H9 (cell line): ENCODE results near the gene RIPPLY2. TPM values are rescaled to one million over a fixed set of nuclear protein-coding genes. Genes with fewer than 3 reads are reported as not detected.

Source experiments
- DNase-seq: peaks from one replicate; pipeline ENCODE4 v3.0.0-alpha.2; 2017
- H2AFZ ChIP-seq: one replicate; pipeline ENCODE4 v1.6.1; 2013; ENCODE audit warnings: mild to moderate bottlenecking, low read length, control low read depth, moderate library complexity
- H2AK5ac ChIP-seq: 2 replicates; pipeline ENCODE4 v1.6.1; 2013; ENCODE audit warnings: low read length, control low read depth, mixed read lengths; ENCODE audit not compliant: insufficient read length
- H2BK120ac ChIP-seq: one replicate; pipeline ENCODE4 v1.6.1; 2013; ENCODE audit warnings: low read depth, mild to moderate bottlenecking, low read length, control low read depth, inconsistent platforms; ENCODE audit not compliant: poor library complexity, severe bottlenecking
- H2BK12ac ChIP-seq: 2 replicates; pipeline ENCODE4 v1.6.1; 2013; ENCODE audit warnings: low read length, control low read depth, mixed read lengths, low read depth; ENCODE audit not compliant: insufficient read length
- H2BK15ac ChIP-seq: 2 replicates; pipeline ENCODE4 v1.6.1; 2013; ENCODE audit warnings: low read depth, low read length, control low read depth
- H2BK20ac ChIP-seq: one replicate; pipeline ENCODE4 v1.6.1; 2013; ENCODE audit warnings: low read depth, mild to moderate bottlenecking, low read length, control low read depth, inconsistent platforms; ENCODE audit not compliant: poor library complexity, severe bottlenecking
- H2BK5ac ChIP-seq: 2 replicates; pipeline ENCODE4 v1.6.1; 2013; ENCODE audit warnings: low read length, control low read depth, mixed read lengths; ENCODE audit not compliant: insufficient read length
- H3K14ac ChIP-seq: 2 replicates; pipeline ENCODE4 v1.6.1; 2013; ENCODE audit warnings: low read length, control low read depth; ENCODE audit not compliant: insufficient read depth
- H3K18ac ChIP-seq: 2 replicates; pipeline ENCODE4 v1.6.1; 2013; ENCODE audit warnings: low read depth, mild to moderate bottlenecking, mixed read lengths, low read length, control low read depth; ENCODE audit not compliant: insufficient read length
- H3K23ac ChIP-seq: 2 replicates; pipeline ENCODE4 v1.6.1; 2013; ENCODE audit warnings: low read length, control low read depth, mixed read lengths, low read depth; ENCODE audit not compliant: insufficient read length
- H3K23me2 ChIP-seq: 2 replicates; pipeline ENCODE4 v1.6.1; 2013; ENCODE audit warnings: low read depth, mild to moderate bottlenecking, mixed read lengths, low read length, control low read depth; ENCODE audit not compliant: insufficient read length, poor library complexity, severe bottlenecking
- H3K27ac ChIP-seq: 2 replicates; pipeline ENCODE4 v1.5.1; 2013; ENCODE audit warnings: low read length, control low read depth, mixed read lengths, low read depth; ENCODE audit not compliant: insufficient read length
- H3K27me3 ChIP-seq: 2 replicates; pipeline ENCODE4 v1.6.1; 2013; ENCODE audit warnings: low read length, control low read depth, inconsistent platforms; ENCODE audit not compliant: insufficient read depth
- H3K4ac ChIP-seq: 2 replicates; pipeline ENCODE4 v1.6.1; 2013; ENCODE audit warnings: low read depth, mild to moderate bottlenecking, control low read depth, inconsistent platforms, low read length, moderate library complexity
- H3K4me1 ChIP-seq: 2 replicates; pipeline ENCODE4 v1.6.1; 2013; ENCODE audit warnings: low read length, control low read depth, inconsistent platforms; ENCODE audit not compliant: insufficient read depth
- H3K4me2 ChIP-seq: 2 replicates; pipeline ENCODE4 v1.6.1; 2013; ENCODE audit warnings: low read length, control low read depth, mixed read lengths; ENCODE audit not compliant: insufficient read length, insufficient read depth
- H3K56ac ChIP-seq: 2 replicates; pipeline ENCODE4 v1.6.1; 2013; ENCODE audit warnings: low read depth, mild to moderate bottlenecking, mixed read lengths, low read length, control low read depth; ENCODE audit not compliant: insufficient read length
- H3K79me1 ChIP-seq: 2 replicates; pipeline ENCODE4 v1.6.1; 2013; ENCODE audit warnings: low read depth, mild to moderate bottlenecking, moderate library complexity, low read length, control low read depth, inconsistent platforms; ENCODE audit not compliant: insufficient read depth, poor library complexity, severe bottlenecking
- H3K79me2 ChIP-seq: 2 replicates; pipeline ENCODE4 v1.6.1; 2013; ENCODE audit warnings: low read length, control low read depth, inconsistent platforms; ENCODE audit not compliant: insufficient read depth
- H3K9ac ChIP-seq: 2 replicates; pipeline ENCODE4 v1.6.1; 2013; ENCODE audit warnings: low read length, control low read depth, mixed read lengths; ENCODE audit not compliant: insufficient read length; ENCODE audit errors: extremely low read depth
- H3K9me3 ChIP-seq: one replicate; pipeline ENCODE4 v1.6.1; 2013; ENCODE audit warnings: low read depth, low read length, inconsistent platforms; ENCODE audit not compliant: control insufficient read depth
- H3T11ph ChIP-seq: one replicate; pipeline ENCODE4 v1.6.1; 2013; ENCODE audit warnings: mild to moderate bottlenecking, low read length, control low read depth, inconsistent platforms
- H4K20me1 ChIP-seq: one replicate; pipeline ENCODE4 v1.6.1; 2013; ENCODE audit not compliant: control insufficient read depth, insufficient read length, insufficient read depth
- H4K5ac ChIP-seq: 2 replicates; pipeline ENCODE4 v1.6.1; 2013; ENCODE audit warnings: low read depth, mild to moderate bottlenecking, mixed read lengths, low read length, control low read depth; ENCODE audit not compliant: insufficient read length
- H4K8ac ChIP-seq: replicated peaks from 2 replicates; pipeline ENCODE4 v1.6.1; 2013; ENCODE audit warnings: low read length, control low read depth, mixed read lengths, low read depth; ENCODE audit not compliant: insufficient read length
- H4K91ac ChIP-seq: 2 replicates; pipeline ENCODE4 v1.6.1; 2013; ENCODE audit warnings: low read depth, mild to moderate bottlenecking, moderate library complexity, mixed read lengths, low read length, control low read depth; ENCODE audit not compliant: insufficient read length
- H3K27ac Mint-ChIP-seq, 3 experiments: 2 replicates in 2 of 3; 3 replicates in 1 of 3; pipeline ENCODE4 v1.8.0; 2020 to 2021; ENCODE audit warnings: mixed read lengths in 3 of 3, mild to moderate bottlenecking in 1 of 3, moderate library complexity in 1 of 3
- H3K27me3 Mint-ChIP-seq: 2 replicates; pipeline ENCODE4 v1.8.0; 2021; ENCODE audit warnings: low read depth, mild to moderate bottlenecking, moderate library complexity, mixed read lengths
- H3K36me3 Mint-ChIP-seq, 3 experiments: 2 replicates in 2 of 3; 3 replicates in 1 of 3; pipeline ENCODE4 v1.8.0; 2020 to 2021; ENCODE audit warnings: low read depth in 3 of 3, mixed read lengths in 3 of 3; ENCODE audit not compliant: insufficient read depth in 1 of 3
- H3K4me1 Mint-ChIP-seq, 2 experiments: 2 replicates each; pipeline ENCODE4 v1.8.0; 2020; ENCODE audit warnings: mixed read lengths in 2 of 2
- H3K4me3 Mint-ChIP-seq, 2 experiments: 2 replicates in 1 of 2; 3 replicates in 1 of 2; pipeline ENCODE4 v1.8.0; 2020 to 2021; ENCODE audit warnings: mild to moderate bottlenecking in 2 of 2, mixed read lengths in 2 of 2, moderate library complexity in 1 of 2
- H3K9me3 Mint-ChIP-seq, 2 experiments: 2 replicates in 1 of 2; 3 replicates in 1 of 2; pipeline ENCODE4 v1.8.0; 2020; ENCODE audit warnings: mild to moderate bottlenecking in 2 of 2, mixed read lengths in 2 of 2, moderate library complexity in 1 of 2
- WGBS: extraction: QIAGEN DNeasy Blood & Tissue Kit; methylation state at CpG from one replicate; pipeline ENCODE4 v1.1.7; 2013; ENCODE audit warnings: missing lambda C conversion rate, low lambda C conversion rate, mixed read lengths; ENCODE audit not compliant: insufficient read length; ENCODE audit errors: extremely low coverage; 5-methylcytosine and 5-hydroxymethylcytosine counted together
- total RNA-seq: library from RNA; stranded (reverse); gene quantifications from 2 replicates; pipeline ENCODE4 v1.2.1, GENCODE V29; 2021
- TF ChIP-seq, protein P1 (sequence below): fragments of 200-600 bp; sonication (generic); conservative IDR thresholded peaks from 3 replicates; pipeline ENCODE4 v1.8.0; 2021; ENCODE audit warnings: antibody characterized with exemption, mild to moderate bottlenecking

RIPPLY2 gene
- total RNA-seq, 1 experiment from 2014 or later, result 0.90 TPM

DNA sequence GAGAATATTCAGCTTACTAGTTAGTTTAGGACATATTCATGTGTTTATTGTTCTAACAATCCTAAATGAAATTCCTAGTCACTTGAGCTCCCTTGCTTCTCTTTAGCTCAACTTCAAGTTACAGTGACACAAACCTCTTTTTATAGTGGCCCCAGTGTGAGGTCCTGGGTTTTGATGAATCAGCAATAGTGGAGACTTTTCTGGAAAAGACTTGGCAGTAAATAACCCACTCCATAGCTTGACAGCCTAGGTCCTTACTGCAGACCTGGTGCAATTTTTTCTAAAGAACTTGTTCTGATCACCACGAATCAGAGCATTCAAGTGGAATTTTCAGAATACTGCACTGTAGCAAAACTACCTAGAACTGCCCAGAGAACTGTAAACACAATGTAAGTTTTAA, 6.9 kb upstream of the RIPPLY2 start:
- H4K20me1 ChIP-seq, result no peaks in the 10 kb centered on the region
- H2AK5ac ChIP-seq, result no peak overlapping the region
- H3K79me1 ChIP-seq, result no peaks in the 10 kb centered on the region
- H2AFZ ChIP-seq, result no peak overlapping the region
- no peak overlapping the region for H3K9ac ChIP-seq
- no peak overlapping the region for H3K27ac ChIP-seq
- H2BK5ac ChIP-seq, result no peak overlapping the region
- H3K23ac ChIP-seq, result no peak overlapping the region
- H3K9me3 Mint-ChIP-seq, result peaks cover 2 to 3% of the 10 kb centered on the region in 2 experiments
- WGBS, result no CpG with 5 or more reads among the region's 1 CpG
- DNase-seq, result no peak
- no peak overlapping the region for H3K27ac Mint-ChIP-seq
- H4K5ac ChIP-seq, result no peak overlapping the region
- H2BK120ac ChIP-seq, result no peak overlapping the region
- no peak overlapping the region for H3K4me2 ChIP-seq
- no peaks in the 10 kb centered on the region for H3K79me2 ChIP-seq
- H3K56ac ChIP-seq, result no peak overlapping the region
- no peaks in the 10 kb centered on the region for H3K9me3 ChIP-seq
- H3K27me3 ChIP-seq, result 0 out of 2 replicates have a peak, but pooled peaks cover 1% of the 10 kb centered on the region
- no peak overlapping the region for H2BK20ac ChIP-seq
- H3K4me3 Mint-ChIP-seq, result no peak overlapping the region
- H3K36me3 Mint-ChIP-seq, result peaks cover under 1 to 2% (median 2%) of the 10 kb centered on the region in 3 experiments; a peak in 4 of 7 replicates
- H3K14ac ChIP-seq, result no peak overlapping the region
- no peak overlapping the region for H3T11ph ChIP-seq
- H4K8ac ChIP-seq, result no peak overlapping the region
- peaks cover 16% of the 10 kb centered on the region for H3K27me3 Mint-ChIP-seq
- TF ChIP-seq, protein P1, sequence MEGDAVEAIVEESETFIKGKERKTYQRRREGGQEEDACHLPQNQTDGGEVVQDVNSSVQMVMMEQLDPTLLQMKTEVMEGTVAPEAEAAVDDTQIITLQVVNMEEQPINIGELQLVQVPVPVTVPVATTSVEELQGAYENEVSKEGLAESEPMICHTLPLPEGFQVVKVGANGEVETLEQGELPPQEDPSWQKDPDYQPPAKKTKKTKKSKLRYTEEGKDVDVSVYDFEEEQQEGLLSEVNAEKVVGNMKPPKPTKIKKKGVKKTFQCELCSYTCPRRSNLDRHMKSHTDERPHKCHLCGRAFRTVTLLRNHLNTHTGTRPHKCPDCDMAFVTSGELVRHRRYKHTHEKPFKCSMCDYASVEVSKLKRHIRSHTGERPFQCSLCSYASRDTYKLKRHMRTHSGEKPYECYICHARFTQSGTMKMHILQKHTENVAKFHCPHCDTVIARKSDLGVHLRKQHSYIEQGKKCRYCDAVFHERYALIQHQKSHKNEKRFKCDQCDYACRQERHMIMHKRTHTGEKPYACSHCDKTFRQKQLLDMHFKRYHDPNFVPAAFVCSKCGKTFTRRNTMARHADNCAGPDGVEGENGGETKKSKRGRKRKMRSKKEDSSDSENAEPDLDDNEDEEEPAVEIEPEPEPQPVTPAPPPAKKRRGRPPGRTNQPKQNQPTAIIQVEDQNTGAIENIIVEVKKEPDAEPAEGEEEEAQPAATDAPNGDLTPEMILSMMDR, result no peak
- no peak overlapping the region for H4K91ac ChIP-seq
- no peak overlapping the region for H3K18ac ChIP-seq
- no peaks in the 10 kb centered on the region for H3K4me1 ChIP-seq
- no peak overlapping the region for H3K4ac ChIP-seq
- H3K4me1 Mint-ChIP-seq, result no peaks in the 10 kb centered on the region
- H2BK12ac ChIP-seq, result no peak overlapping the region
- no peak overlapping the region for H2BK15ac ChIP-seq
- H3K23me2 ChIP-seq, result no peaks in the 10 kb centered on the region
